Omental fat pad (tissue), 4 donors: ENCODE data around the gene LTBP4. TPM values are rescaled to one million over a fixed set of nuclear protein-coding genes. Genes with fewer than 3 reads are reported as not detected.
A peak's percentile ranks its signal among the peaks of the same experiment; 100 is the strongest.

Source experiments
- ATAC-seq: fragments of 150-250 bp; one replicate; pipeline ENCODE4 v1.9.1; 2016; ENCODE audit warnings: mild to moderate bottlenecking, moderate library complexity; ENCODE audit not compliant: low FRiP score
- DNase-seq: peaks from one replicate; pipeline ENCODE4 v3.0.0-alpha.2; 2019; ENCODE audit warnings: low spot score
- total RNA-seq, 4 donors: library from RNA; depleted of rRNA; stranded (reverse); fragments of >200 nt; gene quantifications; one replicate each; pipeline ENCODE4 v1.1.0, GENCODE V29; 2016
- TF ChIP-seq, protein P1 (sequence below), 3 donors: fragments of 450-650 bp; IDR thresholded peaks; one replicate each; pipeline ENCODE4 v1.5.1; 2016 to 2017; ENCODE audit warnings: antibody characterized with exemption in 3 of 3, mild to moderate bottlenecking in 3 of 3, moderate library complexity in 2 of 3

LTBP4 gene
- total RNA-seq, 4 donors from 2014 or later = 73.5 to 197 (median 114) TPM

DNA sequence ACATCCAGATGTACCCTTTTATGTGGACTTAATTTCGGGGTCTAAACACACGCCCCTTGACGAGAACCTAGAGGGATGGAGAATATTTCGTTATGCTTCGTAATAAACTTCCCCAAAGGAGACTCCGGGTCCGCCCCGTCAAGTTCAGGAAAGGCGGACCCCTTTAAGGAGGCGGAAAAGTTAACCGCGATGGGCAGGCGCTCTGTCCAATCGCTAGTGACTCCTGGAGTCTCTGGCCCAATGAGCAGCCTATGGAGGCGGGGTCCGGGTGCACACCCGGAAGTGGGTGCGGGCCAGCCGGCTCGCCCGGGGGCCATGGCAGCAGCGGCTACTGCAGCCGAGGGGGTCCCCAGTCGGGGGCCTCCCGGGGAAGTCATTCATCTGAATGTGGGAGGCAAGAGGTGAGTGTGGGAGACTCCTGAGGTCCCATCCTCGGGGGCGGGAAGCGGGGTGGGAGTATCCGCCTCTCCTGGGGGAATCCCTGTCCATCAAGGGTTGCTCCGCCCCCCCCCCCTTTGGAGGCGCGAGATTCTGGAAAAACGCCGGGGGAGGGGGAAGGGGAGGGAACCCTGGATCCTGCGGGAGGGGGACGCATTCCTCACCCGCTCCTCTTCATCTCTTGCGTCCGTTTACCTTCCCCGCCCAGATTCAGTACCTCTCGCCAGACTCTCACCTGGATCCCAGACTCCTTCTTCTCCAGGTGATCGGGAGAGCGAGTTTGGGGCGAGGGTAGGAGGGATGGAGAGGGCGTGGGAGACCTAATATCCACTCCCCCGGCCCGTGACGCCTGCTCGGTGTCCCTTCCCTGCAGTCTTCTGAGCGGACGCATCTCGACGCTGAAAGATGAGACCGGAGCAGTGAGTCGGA, 24.4 kb upstream of the LTBP4 start, which contains the start of gene SHKBP1:
Gene SHKBP1 (plus strand): TSS at position 289 of the 867 bp plus-strand sequence. CDS start 27 bp downstream, at position 316.
- peak; percentile 98 for ATAC-seq
- TF ChIP-seq, protein P1, sequence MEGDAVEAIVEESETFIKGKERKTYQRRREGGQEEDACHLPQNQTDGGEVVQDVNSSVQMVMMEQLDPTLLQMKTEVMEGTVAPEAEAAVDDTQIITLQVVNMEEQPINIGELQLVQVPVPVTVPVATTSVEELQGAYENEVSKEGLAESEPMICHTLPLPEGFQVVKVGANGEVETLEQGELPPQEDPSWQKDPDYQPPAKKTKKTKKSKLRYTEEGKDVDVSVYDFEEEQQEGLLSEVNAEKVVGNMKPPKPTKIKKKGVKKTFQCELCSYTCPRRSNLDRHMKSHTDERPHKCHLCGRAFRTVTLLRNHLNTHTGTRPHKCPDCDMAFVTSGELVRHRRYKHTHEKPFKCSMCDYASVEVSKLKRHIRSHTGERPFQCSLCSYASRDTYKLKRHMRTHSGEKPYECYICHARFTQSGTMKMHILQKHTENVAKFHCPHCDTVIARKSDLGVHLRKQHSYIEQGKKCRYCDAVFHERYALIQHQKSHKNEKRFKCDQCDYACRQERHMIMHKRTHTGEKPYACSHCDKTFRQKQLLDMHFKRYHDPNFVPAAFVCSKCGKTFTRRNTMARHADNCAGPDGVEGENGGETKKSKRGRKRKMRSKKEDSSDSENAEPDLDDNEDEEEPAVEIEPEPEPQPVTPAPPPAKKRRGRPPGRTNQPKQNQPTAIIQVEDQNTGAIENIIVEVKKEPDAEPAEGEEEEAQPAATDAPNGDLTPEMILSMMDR (IDR thresholded peaks at IDR 0.05) = no peak
- peak; percentile 89 for DNase-seq

DNA sequence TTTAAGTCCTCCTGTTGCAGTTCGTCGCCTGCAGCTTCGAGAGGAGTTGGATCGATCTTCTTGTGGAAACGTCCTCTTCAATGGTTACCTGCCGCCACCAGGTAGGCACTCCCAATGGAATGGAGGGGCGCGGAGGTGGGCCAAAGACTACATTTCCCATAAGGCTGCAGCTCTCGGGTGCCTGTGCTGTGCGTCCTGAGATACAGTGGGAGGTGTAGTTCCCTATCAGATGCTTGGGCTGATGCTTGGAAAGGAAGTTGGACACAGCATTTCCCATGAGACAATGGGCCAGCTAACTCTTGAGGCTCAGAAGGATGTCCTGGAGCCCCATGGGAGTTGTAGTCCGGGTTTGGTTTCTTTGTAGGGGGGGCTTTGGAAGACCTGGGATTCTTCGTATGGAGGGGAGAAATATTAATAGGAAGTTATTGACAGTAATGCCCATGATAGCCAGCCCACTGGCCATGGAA, 22.7 kb upstream of the LTBP4 start:
- TF ChIP-seq, protein P1 (IDR thresholded peaks at IDR 0.05) = no peak
- ATAC-seq = no peak
- DNase-seq = no peak

DNA sequence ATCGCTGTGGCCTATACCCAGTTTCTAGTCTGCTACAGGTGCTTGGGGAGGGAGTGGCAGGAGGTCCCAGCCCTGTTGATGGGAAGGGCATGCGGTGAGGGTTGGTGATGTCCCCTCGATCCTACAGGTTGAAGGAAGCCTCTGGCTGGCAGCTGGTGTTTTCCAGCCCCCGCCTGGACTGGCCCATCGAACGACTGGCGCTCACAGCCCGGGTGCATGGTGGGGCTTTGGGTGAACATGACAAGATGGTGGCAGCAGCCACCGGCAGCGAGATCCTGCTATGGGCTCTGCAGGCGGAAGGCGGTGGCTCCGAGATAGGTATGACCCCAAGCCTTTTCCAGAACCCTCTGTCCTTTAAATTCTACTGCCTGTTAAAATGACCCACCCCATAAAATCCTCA, 20.6 kb upstream of the LTBP4 start:
- DNase-seq (no peak), ATAC-seq (no peak)
- TF ChIP-seq, protein P1 (IDR thresholded peaks at IDR 0.05) = no peak

DNA sequence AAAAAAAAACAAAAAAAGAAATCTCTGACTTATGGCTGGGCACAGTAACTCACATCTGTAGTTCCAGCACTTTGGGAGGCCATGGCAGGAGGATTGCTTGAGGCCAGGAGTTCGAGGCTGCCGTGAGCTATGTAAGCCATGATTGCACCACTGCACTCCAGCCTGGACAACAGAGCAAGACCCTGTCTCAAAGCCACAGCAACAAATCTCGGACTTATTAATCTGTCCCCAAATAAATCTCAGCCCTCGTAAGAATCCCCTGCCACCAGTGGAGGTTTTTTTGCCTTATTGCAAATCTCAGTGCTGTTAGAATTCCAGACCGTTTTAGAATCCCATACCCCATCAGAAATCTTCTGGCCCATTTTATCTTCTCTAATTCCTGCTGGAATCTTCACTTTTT, 19.6 kb upstream of the LTBP4 start:
- ATAC-seq (no peak), DNase-seq (no peak)
- TF ChIP-seq, protein P1 (IDR thresholded peaks at IDR 0.05) = no peak

DNA sequence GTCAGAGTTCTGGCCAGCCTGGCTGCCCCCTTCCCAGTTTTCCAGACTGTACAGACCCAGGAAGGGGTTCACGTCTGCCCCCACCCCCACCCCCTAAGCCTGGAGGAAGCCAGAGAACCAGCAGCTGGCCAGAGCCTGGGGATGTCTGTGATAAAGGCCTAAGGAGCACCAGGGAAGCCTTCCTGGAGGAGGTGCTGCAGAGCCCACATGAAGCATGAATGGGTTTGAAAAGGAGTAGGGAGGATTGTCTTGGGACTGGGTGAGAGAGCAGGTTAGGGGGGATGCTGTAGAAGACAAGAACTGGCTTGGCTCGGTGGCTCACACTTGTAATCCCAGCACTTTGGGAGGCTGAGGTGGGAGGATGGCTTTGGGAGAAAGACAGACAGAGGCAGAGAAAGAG, 18.7 kb upstream of the LTBP4 start:
- TF ChIP-seq, protein P1 (IDR thresholded peaks at IDR 0.05) = no peak
- ATAC-seq = no peak
- no peak for DNase-seq

DNA sequence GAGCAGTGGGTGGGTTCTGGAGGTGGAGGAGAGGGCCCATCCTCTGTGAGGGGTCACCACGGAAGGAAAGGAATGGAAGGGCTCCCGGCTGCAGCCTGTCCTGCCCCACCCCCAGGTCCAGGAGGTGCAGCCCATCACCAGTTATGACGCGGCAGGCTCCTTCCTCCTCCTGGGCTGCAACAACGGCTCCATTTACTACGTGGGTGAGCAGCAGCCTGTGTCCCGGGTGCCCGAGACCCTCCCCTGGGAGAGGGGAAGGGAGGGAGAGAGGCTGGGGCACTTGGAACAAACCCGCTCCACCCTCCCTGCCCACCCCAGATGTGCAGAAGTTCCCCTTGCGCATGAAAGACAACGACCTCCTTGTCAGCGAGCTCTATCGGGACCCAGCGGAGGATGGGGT, 17.9 kb upstream of the LTBP4 start:
- ATAC-seq (no peak), DNase-seq (no peak)
- TF ChIP-seq, protein P1 (IDR thresholded peaks at IDR 0.05) = no peak

DNA sequence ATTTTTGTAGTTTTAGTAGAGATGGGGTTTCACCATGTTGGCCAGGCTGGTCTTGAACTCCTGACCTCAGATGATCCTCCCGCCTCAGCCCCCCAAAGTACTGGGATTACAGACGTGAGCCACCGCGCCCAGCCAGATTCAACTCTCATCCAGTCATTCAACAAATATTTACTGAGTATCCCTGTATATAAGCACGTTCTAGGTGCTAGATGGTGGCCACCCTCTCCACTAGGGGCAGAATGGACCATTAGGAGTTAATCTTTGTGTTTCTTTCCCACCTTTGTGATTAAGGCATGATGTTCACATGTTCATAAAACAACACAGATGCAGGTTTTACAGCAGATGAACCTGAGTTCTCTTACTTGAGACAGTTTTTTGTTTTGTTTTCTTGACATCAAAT, 17.2 kb upstream of the LTBP4 start:
- DNase-seq (no peak), ATAC-seq (no peak)
- TF ChIP-seq, protein P1 (IDR thresholded peaks at IDR 0.05) = no peak
